Measurements from ENCODE around the gene TTC9. TPM values are rescaled to one million over a fixed set of nuclear protein-coding genes. Genes with fewer than 3 reads are reported as not detected.

TTC9 gene
- total RNA-seq, 1 experiment from 2014 or later, result 4.7 TPM

DNA sequence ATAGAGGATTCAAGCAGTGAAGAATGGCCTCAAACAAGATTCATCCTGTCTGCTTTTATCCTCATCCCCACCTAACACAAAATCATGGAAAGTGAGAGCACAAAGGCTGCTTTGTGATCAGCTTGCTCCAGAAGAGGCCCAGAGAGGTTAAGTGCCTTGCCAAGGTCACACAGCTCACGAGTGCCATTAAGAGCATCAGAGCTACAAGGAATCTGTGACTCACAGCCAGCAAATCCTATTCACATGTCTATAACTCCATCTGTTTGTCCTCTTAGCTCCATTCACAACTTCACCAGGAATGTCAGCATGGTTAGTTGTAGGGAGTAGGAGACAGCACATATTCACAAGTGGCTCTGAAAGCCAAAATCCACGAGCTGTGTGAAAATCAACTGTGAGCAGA is 79.8 kb downstream of the TTC9 start:
- no peak overlapping the region for H3K27ac ChIP-seq (ENCODE audit: low read depth, low read length, poor library complexity, severe bottlenecking)
- TF ChIP-seq EZH2 (IDR thresholded peaks at IDR 0.05; ENCODE audit: borderline replicate concordance, low read depth, low read length, poor library complexity, severe bottlenecking), result no peak
- TF ChIP-seq, protein P1, sequence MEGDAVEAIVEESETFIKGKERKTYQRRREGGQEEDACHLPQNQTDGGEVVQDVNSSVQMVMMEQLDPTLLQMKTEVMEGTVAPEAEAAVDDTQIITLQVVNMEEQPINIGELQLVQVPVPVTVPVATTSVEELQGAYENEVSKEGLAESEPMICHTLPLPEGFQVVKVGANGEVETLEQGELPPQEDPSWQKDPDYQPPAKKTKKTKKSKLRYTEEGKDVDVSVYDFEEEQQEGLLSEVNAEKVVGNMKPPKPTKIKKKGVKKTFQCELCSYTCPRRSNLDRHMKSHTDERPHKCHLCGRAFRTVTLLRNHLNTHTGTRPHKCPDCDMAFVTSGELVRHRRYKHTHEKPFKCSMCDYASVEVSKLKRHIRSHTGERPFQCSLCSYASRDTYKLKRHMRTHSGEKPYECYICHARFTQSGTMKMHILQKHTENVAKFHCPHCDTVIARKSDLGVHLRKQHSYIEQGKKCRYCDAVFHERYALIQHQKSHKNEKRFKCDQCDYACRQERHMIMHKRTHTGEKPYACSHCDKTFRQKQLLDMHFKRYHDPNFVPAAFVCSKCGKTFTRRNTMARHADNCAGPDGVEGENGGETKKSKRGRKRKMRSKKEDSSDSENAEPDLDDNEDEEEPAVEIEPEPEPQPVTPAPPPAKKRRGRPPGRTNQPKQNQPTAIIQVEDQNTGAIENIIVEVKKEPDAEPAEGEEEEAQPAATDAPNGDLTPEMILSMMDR (conservative IDR thresholded peaks at IDR 0.05; ENCODE audit: low read depth, low read length), result no peak
- intact Hi-C loops (cut with micrococcal nuclease; ENCODE audit: unreplicated experiment), result no loop called here
- no peak overlapping the region for H3K4me3 ChIP-seq (ENCODE audit: low read depth, low read length, poor library complexity, severe bottlenecking)
- H3K27me3 ChIP-seq (replicated peaks; ENCODE audit: insufficient read depth, low read depth, low read length, poor library complexity), result no peaks in the 10 kb centered on the region
- BruUV-seq (replicated peaks), result no TSS peak
- CTCF ChIA-PET, result interaction anchor here (0.7 kb wide), 1 partner anchor 13 kb away, joined by 3 read pairs; no protein-coding TSS in a partner anchor
- H3K36me3 ChIP-seq (ENCODE audit: insufficient read depth, low read length, poor library complexity, severe bottlenecking), result no peaks in the 10 kb centered on the region
- no peaks in the 10 kb centered on the region for H3K4me1 ChIP-seq (ENCODE audit: insufficient read depth, low read length, poor library complexity, severe bottlenecking)
- POLR2A ChIA-PET (ENCODE audit: low non-redundant PET), result no interaction called here
- DNase-seq (ENCODE audit: low spot score), result no peak
- H3K9me3 ChIP-seq (ENCODE audit: low read depth, low read length, poor library complexity, severe bottlenecking), result no peaks in the 10 kb centered on the region

DNA sequence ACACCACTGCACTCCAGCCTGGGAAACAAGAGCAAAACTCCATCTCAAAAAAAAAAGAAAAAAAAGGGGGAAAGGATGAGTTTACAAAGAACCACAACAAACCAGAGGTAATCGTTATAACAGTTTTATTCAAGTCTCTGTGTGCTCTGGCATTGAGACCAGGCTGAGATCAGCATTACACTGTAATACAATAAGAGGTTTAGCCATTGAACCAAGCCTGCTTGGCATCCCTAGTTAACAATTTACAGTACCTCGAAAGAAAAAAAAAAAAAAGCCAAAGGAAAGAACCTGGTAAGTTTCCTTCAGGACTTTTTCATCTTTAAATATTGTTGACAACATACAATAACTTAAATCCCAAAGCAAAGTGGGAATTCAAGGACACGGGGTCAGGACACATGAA is 80.7 kb downstream of the TTC9 start:
- H3K36me3 ChIP-seq (ENCODE audit: insufficient read depth, low read length, poor library complexity, severe bottlenecking), result no peaks in the 10 kb centered on the region
- CTCF ChIA-PET, result no interaction called here

DNA sequence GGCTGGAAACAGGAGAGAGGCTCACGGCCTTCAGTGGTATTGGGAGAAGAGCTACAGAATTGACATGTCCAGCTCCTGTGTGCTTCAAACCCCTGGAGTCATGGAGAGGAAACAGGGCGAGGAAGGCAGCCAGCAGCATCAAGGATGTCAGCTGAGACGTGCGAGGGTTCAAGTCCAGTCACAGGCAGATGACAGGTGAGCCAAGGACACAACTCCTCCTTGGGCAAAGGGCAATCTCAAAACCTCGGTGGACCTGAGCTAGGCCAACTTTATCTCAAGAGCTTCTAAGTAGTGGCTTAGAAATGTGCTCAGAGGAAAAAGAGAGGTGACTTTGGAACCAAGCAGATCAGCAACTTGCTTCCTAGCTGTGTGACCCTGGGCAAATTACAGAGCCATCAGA is 81.6 kb downstream of the TTC9 start:
- no peak for DNase-seq (ENCODE audit: low spot score)
- TF ChIP-seq, protein P1 (conservative IDR thresholded peaks at IDR 0.05; ENCODE audit: low read depth, low read length), result no peak
- no peak for TF ChIP-seq EZH2 (IDR thresholded peaks at IDR 0.05; ENCODE audit: borderline replicate concordance, low read depth, low read length, poor library complexity, severe bottlenecking)
- Histone ChIP-seq H3K27me3 (replicated peaks; ENCODE audit: insufficient read depth, low read depth, low read length, poor library complexity) (no peaks in the 10 kb centered on the region), H3K4me1 (ENCODE audit: insufficient read depth, low read length, poor library complexity, severe bottlenecking) (no peaks in the 10 kb centered on the region), H3K36me3 (ENCODE audit: insufficient read depth, low read length, poor library complexity, severe bottlenecking) (no peaks in the 10 kb centered on the region), H3K9me3 (ENCODE audit: low read depth, low read length, poor library complexity, severe bottlenecking) (no peaks in the 10 kb centered on the region), H3K27ac (ENCODE audit: low read depth, low read length, poor library complexity, severe bottlenecking) (no peak overlapping the region), H3K4me3 (ENCODE audit: low read depth, low read length, poor library complexity, severe bottlenecking) (no peak overlapping the region)
- CTCF ChIA-PET, result no interaction called here
- BruUV-seq (replicated peaks), result no TSS peak
- intact Hi-C loops (cut with micrococcal nuclease; ENCODE audit: unreplicated experiment), result no loop called here
- POLR2A ChIA-PET (ENCODE audit: low non-redundant PET), result no interaction called here

More for the DNA sequence above, 80.7 kb downstream of the TTC9 start:
- intact Hi-C loops (cut with micrococcal nuclease; ENCODE audit: unreplicated experiment), result no loop called here
- POLR2A ChIA-PET (ENCODE audit: low non-redundant PET), result no interaction called here
- Histone ChIP-seq H3K27me3 (replicated peaks; ENCODE audit: insufficient read depth, low read depth, low read length, poor library complexity) (no peaks in the 10 kb centered on the region), H3K27ac (ENCODE audit: low read depth, low read length, poor library complexity, severe bottlenecking) (no peak overlapping the region), H3K4me1 (ENCODE audit: insufficient read depth, low read length, poor library complexity, severe bottlenecking) (no peaks in the 10 kb centered on the region), H3K9me3 (ENCODE audit: low read depth, low read length, poor library complexity, severe bottlenecking) (no peaks in the 10 kb centered on the region), H3K4me3 (ENCODE audit: low read depth, low read length, poor library complexity, severe bottlenecking) (no peak overlapping the region)
- no TSS peak for BruUV-seq (replicated peaks)
- DNase-seq (ENCODE audit: low spot score), result no peak
- TF ChIP-seq EZH2 (IDR thresholded peaks at IDR 0.05; ENCODE audit: borderline replicate concordance, low read depth, low read length, poor library complexity, severe bottlenecking), result no peak
- TF ChIP-seq, protein P1 (conservative IDR thresholded peaks at IDR 0.05; ENCODE audit: low read depth, low read length), result no peak

Measured in A673 (cell line).